A673 (cell line): ENCODE results near the gene APOL1. TPM values are rescaled to one million over a fixed set of nuclear protein-coding genes. Genes with fewer than 3 reads are reported as not detected.

Experiments
- BruUV-seq: library from RNA; stranded (reverse); fragments of 400-500 nt; replicated peaks from 2 replicates; lab custom pipeline; 2021; lab: Mats Ljungman, UMichigan
- CTCF ChIA-PET: fragments of 300-600 bp; sonication (Branson Sonifier 250); formaldehyde crosslinking; loops from one replicate; lab custom pipeline; 2022; ENCODE audit warnings: antibody characterized with exemption; lab: Charles Lee
- POLR2A ChIA-PET: fragments of 300-600 bp; sonication (Branson Sonifier 250); formaldehyde crosslinking; loops from one replicate; lab custom pipeline; 2022; ENCODE audit warnings: antibody characterized with exemption; ENCODE audit not compliant: low non-redundant PET; lab: Charles Lee
- DNase-seq: peaks from one replicate; pipeline ENCODE4 v3.0.0-alpha.2; 2015; ENCODE audit warnings: low spot score
- H3K27ac ChIP-seq: fragments of 200-600 bp; sonication (generic); 2 replicates; pipeline ENCODE4 v1.5.1; 2016; ENCODE audit warnings: mixed run types, low read depth, mild to moderate bottlenecking, mixed read lengths, antibody characterized with exemption, low read length; ENCODE audit not compliant: poor library complexity, severe bottlenecking
- H3K27me3 ChIP-seq: fragments of 200-600 bp; sonication (generic); replicated peaks from 2 replicates; pipeline ENCODE4 v1.6.1; 2017; ENCODE audit warnings: mixed run types, low read depth, mild to moderate bottlenecking, mixed read lengths, antibody characterized with exemption, low read length; ENCODE audit not compliant: insufficient read depth, poor library complexity
- H3K36me3 ChIP-seq: fragments of 200-600 bp; sonication (generic); 2 replicates; pipeline ENCODE4 v1.6.1; 2016; ENCODE audit warnings: mixed run types, mild to moderate bottlenecking, mixed read lengths, antibody characterized with exemption, low read length; ENCODE audit not compliant: insufficient read depth, poor library complexity, severe bottlenecking
- H3K4me1 ChIP-seq: fragments of 200-600 bp; sonication (generic); 2 replicates; pipeline ENCODE4 v1.6.1; 2017; ENCODE audit warnings: mixed run types, mild to moderate bottlenecking, mixed read lengths, antibody characterized with exemption, low read length; ENCODE audit not compliant: insufficient read depth, poor library complexity, severe bottlenecking
- H3K4me3 ChIP-seq: fragments of 200-600 bp; sonication (generic); 2 replicates; pipeline ENCODE4 v1.5.1; 2016; ENCODE audit warnings: low read depth, mixed run types, mild to moderate bottlenecking, mixed read lengths, low read length; ENCODE audit not compliant: poor library complexity, severe bottlenecking
- H3K9me3 ChIP-seq: fragments of 200-600 bp; sonication (generic); 2 replicates; pipeline ENCODE4 v1.6.1; 2016; ENCODE audit warnings: mixed run types, low read depth, mild to moderate bottlenecking, mixed read lengths, antibody characterized with exemption, low read length; ENCODE audit not compliant: poor library complexity, severe bottlenecking
- CTCF ChIP-seq: fragments of 300-800, 200-600 bp; sonication (generic); conservative IDR thresholded peaks from 2 replicates; pipeline ENCODE4 v1.5.1; 2017; ENCODE audit warnings: low read depth, mild to moderate bottlenecking, antibody characterized with exemption, low read length, moderate library complexity, mixed read lengths
- EZH2 ChIP-seq: fragments of 200-600 bp; sonication (generic); IDR thresholded peaks from 2 replicates; pipeline ENCODE4 v1.6.1; 2017; ENCODE audit warnings: borderline replicate concordance, low read depth, mild to moderate bottlenecking, mixed read lengths, antibody characterized with exemption, low read length; ENCODE audit not compliant: poor library complexity, severe bottlenecking
- intact Hi-C: fragments of 100-400 bp; cut with micrococcal nuclease; formaldehyde crosslinking; loops from one replicate; pipeline ENCODE4 v1.10.0; 2022; ENCODE audit not compliant: unreplicated experiment
- total RNA-seq: library from RNA; stranded (reverse); gene quantifications from 2 replicates; pipeline ENCODE4 v1.2.3, GENCODE V29; 2021

Gene APOL1
- total RNA-seq, 1 experiment from 2014 or later: 0.30 TPM

GRCh38 chr22:36274531-36274930 is 21.6 kb downstream of the APOL1 start:
- H3K27me3 ChIP-seq: no peaks in the 10 kb centered on the region
- CTCF ChIA-PET: no interaction called here
- no peak overlapping the region for H3K4me3 ChIP-seq
- POLR2A ChIA-PET: interaction anchor here (0.7 kb wide), 1 partner anchor 18 kb away, joined by 3 read pairs; no protein-coding TSS in a partner anchor
- H3K4me1 ChIP-seq: no peaks in the 10 kb centered on the region
- H3K36me3 ChIP-seq: no peaks in the 10 kb centered on the region
- intact Hi-C loops: no loop called here
- BruUV-seq: no TSS peak
- no peak for DNase-seq
- no peak overlapping the region for H3K27ac ChIP-seq
- no peaks in the 10 kb centered on the region for H3K9me3 ChIP-seq
- TF ChIP-seq EZH2 (no peak), CTCF (no peak)

- no peaks in the 10 kb centered on the region for H3K9me3 ChIP-seq
- no peaks in the 10 kb centered on the region for H3K4me1 ChIP-seq
- CTCF ChIA-PET: interaction anchor here (1.2 kb wide), 1 partner anchor 8 kb away, joined by 3 read pairs; no protein-coding TSS in a partner anchor
- H3K36me3 ChIP-seq: peaks cover 2% of the 10 kb centered on the region
- no peaks in the 10 kb centered on the region for H3K27me3 ChIP-seq
- intact Hi-C loops: loop anchor here (5.0 kb wide), 1 partner anchor 80 kb away; no protein-coding TSS in a partner anchor
- TF ChIP-seq EZH2 (no peak), CTCF (peak; percentile 79)
- no peak overlapping the region for H3K4me3 ChIP-seq
- no peak overlapping the region for H3K27ac ChIP-seq
- peak; percentile 65 for DNase-seq
- BruUV-seq: no TSS peak
- POLR2A ChIA-PET: no interaction called here
Measured at GRCh38 chr22:36277482-36278291, 24.8 kb downstream of the APOL1 start.

- intact Hi-C loops: loop anchor here (5.0 kb wide), 1 partner anchor 82 kb away; no protein-coding TSS in a partner anchor
- H3K4me3 ChIP-seq: no peak overlapping the region
- no peak for DNase-seq
- ChIA-PET CTCF (interaction anchor here (1.2 kb wide), 2 partner anchors 9 to 85 kb away, joined by 3 to 7 read pairs; no protein-coding TSS in a partner anchor), POLR2A (interaction anchor here (0.6 kb wide), 1 partner anchor 212 kb away, joined by 5 read pairs; no protein-coding TSS in a partner anchor)
- no peaks in the 10 kb centered on the region for H3K4me1 ChIP-seq
- H3K9me3 ChIP-seq: no peaks in the 10 kb centered on the region
- TF ChIP-seq EZH2 (no peak), CTCF (no peak)
- H3K27ac ChIP-seq: no peak overlapping the region
- H3K36me3 ChIP-seq: peaks cover 15% of the 10 kb centered on the region
- H3K27me3 ChIP-seq: no peaks in the 10 kb centered on the region
- no TSS peak for BruUV-seq
Measured at GRCh38 chr22:36279219-36279666, 26.3 kb downstream of the APOL1 start.
